C4-2B (cell line): ENCODE measurements around the gene LAD1.

ENCODE experiments used
- H3K27ac ChIP-seq: fragments of 450-650 bp; 2 replicates; pipeline ENCODE4 v1.5.1; 2017
- ZFX ChIP-seq: fragments of 450-650 bp; IDR thresholded peaks from 2 replicates; pipeline ENCODE4 v1.6.1; 2017
- TF ChIP-seq, protein P1 (sequence below): fragments of 450-650 bp; conservative IDR thresholded peaks from 2 replicates; pipeline ENCODE4 v1.5.1; 2017; ENCODE audit warnings: mild to moderate bottlenecking

LAD1 gene

DNA sequence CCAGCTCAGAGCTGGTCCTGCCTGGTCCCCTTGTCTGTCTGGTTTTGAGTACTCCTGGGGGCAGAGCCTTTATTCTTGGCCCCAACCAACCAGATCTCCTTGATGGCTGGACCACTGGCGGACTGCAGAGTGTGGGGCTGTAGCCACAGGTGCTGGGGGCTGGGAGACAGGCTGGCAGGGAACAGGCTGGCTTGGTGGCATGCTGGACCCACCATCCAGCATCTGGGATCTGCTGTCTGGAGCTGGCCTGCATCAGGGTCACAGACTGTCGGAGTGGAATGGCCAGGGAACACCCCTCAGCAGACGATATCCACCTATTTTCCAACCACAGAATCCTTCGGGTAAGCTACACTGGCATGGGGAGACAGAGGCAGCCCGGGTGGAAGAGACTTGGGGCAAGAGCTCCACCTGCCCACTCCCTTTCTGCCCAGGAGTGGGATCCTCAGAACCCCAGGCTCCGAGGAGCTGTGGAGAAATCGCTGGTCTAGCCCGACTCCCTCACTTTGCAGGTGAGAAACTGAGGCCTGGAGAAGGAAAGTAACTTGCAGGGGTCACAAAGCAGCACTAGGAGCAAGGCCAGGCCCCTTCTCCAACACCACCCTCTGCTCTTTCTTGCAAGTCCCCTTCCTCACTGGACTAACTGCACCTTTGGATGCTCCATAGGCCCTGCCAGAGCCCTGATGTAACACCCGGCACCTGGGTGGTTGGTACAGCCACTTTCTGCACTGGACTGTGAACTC, 62.2 kb downstream of the LAD1 start:
- no peak overlapping the region for H3K27ac ChIP-seq
- TF ChIP-seq ZFX: no peak
- TF ChIP-seq, protein P1, sequence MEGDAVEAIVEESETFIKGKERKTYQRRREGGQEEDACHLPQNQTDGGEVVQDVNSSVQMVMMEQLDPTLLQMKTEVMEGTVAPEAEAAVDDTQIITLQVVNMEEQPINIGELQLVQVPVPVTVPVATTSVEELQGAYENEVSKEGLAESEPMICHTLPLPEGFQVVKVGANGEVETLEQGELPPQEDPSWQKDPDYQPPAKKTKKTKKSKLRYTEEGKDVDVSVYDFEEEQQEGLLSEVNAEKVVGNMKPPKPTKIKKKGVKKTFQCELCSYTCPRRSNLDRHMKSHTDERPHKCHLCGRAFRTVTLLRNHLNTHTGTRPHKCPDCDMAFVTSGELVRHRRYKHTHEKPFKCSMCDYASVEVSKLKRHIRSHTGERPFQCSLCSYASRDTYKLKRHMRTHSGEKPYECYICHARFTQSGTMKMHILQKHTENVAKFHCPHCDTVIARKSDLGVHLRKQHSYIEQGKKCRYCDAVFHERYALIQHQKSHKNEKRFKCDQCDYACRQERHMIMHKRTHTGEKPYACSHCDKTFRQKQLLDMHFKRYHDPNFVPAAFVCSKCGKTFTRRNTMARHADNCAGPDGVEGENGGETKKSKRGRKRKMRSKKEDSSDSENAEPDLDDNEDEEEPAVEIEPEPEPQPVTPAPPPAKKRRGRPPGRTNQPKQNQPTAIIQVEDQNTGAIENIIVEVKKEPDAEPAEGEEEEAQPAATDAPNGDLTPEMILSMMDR: no peak

DNA sequence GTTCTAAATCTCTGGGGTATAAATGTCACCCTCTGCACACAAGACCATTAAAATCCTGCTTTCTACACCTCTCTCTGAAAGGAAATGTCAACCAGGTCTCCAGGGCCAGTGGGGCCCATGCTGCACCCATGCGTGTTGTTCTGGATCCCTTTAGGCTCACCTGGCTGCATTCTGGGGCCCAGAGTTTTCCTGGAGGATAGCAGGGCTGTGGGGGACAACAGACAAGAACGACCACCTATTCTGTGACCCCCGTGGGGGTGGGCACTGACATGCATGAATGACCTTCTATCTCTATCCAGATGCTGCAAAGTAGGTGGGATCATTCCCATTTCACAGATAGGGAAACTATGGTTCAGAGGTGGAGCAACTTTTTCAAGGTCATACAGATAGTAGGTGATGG, 63.2 kb downstream of the LAD1 start:
- H3K27ac ChIP-seq: no peak overlapping the region
- TF ChIP-seq, protein P1: no peak
- TF ChIP-seq ZFX: no peak

DNA sequence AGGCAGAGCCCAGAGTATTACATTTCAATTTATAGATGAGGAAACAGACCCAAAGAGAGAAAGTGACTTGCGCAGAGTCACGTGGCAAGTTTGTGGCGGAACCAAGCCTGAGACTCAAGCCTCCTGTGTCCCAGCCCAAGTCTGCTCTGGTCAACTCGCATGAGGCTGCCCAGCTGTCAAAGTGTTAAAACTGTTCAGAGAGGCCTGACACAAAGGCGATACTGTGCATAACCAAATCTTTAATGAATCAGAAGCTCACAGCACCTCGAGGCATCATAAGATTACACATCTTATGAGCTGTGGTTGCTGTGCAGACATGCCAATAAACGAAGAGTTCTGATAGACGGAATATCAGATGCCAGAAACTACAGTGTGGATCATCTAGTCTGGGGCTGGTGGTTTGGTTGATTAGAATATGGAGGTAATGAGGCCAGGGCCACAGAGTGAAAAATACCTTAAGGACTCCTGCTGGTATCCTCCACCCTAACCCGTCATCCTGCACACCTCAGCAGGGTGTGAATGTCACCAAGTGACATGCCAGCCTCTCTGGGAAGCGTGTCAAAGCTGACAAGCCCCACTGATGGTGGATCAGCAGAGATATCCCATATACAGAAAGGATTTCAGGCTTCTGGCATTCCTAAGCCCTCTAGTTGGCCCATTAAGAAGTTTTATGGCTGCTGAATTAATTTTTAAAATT, 63.8 kb downstream of the LAD1 start:
- H3K27ac ChIP-seq: no peak overlapping the region
- TF ChIP-seq ZFX: no peak
- TF ChIP-seq, protein P1: no peak

DNA sequence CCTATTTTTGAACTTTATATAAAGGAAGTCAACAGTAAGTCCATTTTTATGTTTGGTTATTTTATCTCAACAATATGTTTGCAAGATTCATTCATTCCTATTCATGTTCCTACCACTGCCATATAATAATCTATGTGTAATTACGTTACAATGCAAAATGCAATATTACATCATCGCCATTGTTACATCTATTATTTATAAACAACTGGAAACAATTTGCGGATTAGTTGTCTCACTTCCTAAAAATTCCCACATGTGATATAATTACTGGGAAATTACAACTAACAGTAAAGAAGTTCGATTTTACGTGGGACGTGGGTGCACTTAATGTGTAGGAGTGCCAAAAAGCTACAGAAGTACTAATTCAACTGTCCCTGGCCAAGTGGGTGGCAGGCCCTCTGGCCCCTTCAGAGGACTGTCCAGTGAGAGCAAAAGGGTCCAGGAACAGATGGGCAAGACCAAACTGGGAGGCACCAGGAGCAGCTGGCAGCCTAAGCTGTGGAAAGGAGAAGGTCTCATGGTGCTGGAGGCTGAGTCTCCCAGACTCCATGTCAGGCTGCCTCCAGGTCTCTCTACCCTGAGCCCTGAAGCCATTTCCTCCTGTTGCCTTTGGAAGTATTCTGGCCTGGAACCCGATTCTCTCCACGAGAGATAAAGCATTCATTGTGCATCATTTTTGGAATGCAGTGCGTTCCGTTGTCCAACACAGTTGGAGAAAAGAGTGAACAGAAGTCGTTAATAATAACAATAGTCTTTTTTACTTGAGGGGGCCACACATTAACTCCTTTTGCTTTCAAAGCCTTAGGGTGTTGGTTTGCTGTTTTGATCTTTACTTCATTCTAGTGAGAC, 64.6 kb downstream of the LAD1 start:
- H3K27ac ChIP-seq: no peak overlapping the region
- TF ChIP-seq ZFX: no peak
- TF ChIP-seq, protein P1: no peak

DNA sequence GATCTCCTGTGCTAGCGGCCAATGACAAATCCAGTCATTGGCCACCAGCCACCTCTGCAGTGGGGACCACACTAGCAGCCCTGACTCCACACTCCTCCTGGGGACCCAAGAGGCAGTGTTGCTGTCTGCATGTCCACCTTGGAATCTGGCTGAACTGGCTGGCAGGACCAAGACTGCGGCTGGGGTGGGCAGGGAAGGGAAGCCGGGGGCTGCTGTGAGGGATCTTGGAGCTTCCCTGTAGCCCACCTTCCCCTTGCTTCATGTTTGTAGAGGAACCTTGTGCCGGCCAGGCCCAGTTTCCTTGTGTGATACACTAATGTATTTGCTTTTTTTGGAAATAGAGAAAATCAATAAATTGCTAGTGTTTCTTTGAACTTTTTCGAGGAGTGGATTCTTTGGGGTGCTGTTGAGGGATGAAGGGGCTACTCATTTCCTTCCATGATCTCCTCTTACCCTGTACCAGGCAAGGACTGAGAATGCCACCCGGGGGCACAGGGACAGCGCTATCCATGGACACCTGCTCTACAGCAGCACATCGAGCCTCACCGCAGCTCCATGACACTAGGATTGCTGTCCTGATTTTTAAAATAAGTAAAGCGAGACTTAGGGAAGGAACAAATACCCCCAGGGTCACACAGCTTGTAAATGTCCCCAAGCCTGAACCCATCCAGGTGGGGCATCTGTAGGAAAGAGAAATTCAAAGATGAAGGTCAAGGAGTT, 66.3 kb downstream of the LAD1 start:
- TF ChIP-seq, protein P1: no peak
- no peak for TF ChIP-seq ZFX
- no peak overlapping the region for H3K27ac ChIP-seq

DNA sequence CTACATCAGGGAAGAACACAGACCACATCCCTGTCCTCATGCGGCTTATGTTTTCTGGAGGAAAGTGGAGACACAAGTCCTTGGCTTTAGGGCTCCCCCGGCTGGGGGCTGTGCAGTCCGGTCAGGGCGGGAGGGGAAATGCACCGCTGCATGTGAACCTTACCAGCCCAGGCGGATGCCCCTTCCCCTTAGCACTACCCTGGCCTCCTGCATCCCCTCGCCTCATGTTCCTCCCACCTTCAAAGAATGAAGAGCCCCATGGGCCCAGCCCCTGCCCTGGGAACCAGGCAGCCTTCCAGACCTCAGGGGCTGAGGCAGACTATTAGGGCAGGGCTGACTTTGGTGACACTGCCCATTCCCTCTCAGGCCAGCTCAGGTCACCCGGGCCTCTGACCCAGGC, 67.1 kb downstream of the LAD1 start:
- no peak overlapping the region for H3K27ac ChIP-seq
- TF ChIP-seq, protein P1: no peak
- no peak for TF ChIP-seq ZFX
